GM23338 (cell line): ENCODE data around the gene ZNF385C. TPM values are rescaled to one million over a fixed set of nuclear protein-coding genes. Genes with fewer than 3 reads are reported as not detected.
A peak's percentile ranks its signal among the peaks of the same experiment; 100 is the strongest.

Experiments
- ATAC-seq: fragments of 200-7000 bp; cut with Tn5 transposase; 3 replicates; pipeline ENCODE4 v1.9.1; 2020
- DNase-seq: peaks from one replicate; pipeline ENCODE4 v3.0.0-alpha.2; 2015; ENCODE audit warnings: low spot score
- H2AFZ ChIP-seq: fragments of 200-600 bp; sonication (generic); 2 replicates; pipeline ENCODE4 v1.8.0; 2016; ENCODE audit warnings: antibody characterized with exemption, mild to moderate bottlenecking, moderate library complexity
- H3F3A ChIP-seq: fragments of 200-600 bp; sonication (generic); replicated peaks from 2 replicates; pipeline ENCODE4 v1.8.0; 2017; ENCODE audit warnings: antibody characterized with exemption, mixed run types, low read depth
- H3K27ac ChIP-seq: fragments of 200-600 bp; sonication (generic); 2 replicates; pipeline ENCODE4 v1.6.1; 2016; ENCODE audit warnings: low read depth
- H3K27me3 ChIP-seq: fragments of 200-600 bp; sonication (generic); 2 replicates; pipeline ENCODE4 v1.8.0; 2016; ENCODE audit warnings: mild to moderate bottlenecking, mixed run types, moderate library complexity; ENCODE audit not compliant: insufficient read depth
- H3K36me3 ChIP-seq: fragments of 200-600 bp; sonication (generic); 2 replicates; pipeline ENCODE4 v1.8.0; 2016; ENCODE audit warnings: mild to moderate bottlenecking; ENCODE audit not compliant: insufficient read depth
- H3K4me1 ChIP-seq: fragments of 200-600 bp; sonication (generic); 2 replicates; pipeline ENCODE4 v1.8.0; 2016; ENCODE audit warnings: mild to moderate bottlenecking, moderate library complexity; ENCODE audit not compliant: insufficient read depth
- H3K4me2 ChIP-seq: fragments of 200-600 bp; sonication (generic); 2 replicates; pipeline ENCODE4 v1.7.1; 2017; ENCODE audit warnings: mixed run types
- H3K4me3 ChIP-seq: fragments of 200-600 bp; sonication (generic); 2 replicates; pipeline ENCODE4 v1.6.1; 2016; ENCODE audit warnings: mixed run types
- H3K79me2 ChIP-seq: fragments of 200-600 bp; sonication (generic); replicated peaks from 2 replicates; pipeline ENCODE4 v1.8.0; 2017; ENCODE audit warnings: mild to moderate bottlenecking; ENCODE audit not compliant: insufficient read depth
- H3K9me2 ChIP-seq: fragments of 200-600 bp; sonication (generic); 2 replicates; pipeline ENCODE4 v1.8.0; 2017; ENCODE audit not compliant: insufficient read depth
- H4K20me1 ChIP-seq: fragments of 200-600 bp; sonication (generic); replicated peaks from 2 replicates; pipeline ENCODE4 v1.8.0; 2017; ENCODE audit warnings: mild to moderate bottlenecking; ENCODE audit not compliant: insufficient read depth
- H3K27ac Mint-ChIP-seq: 2 replicates; pipeline ENCODE4 v1.8.0; 2020; ENCODE audit warnings: inconsistent platforms, mild to moderate bottlenecking, moderate library complexity, mixed read lengths
- H3K27me3 Mint-ChIP-seq: 3 replicates; pipeline ENCODE4 v1.8.0; 2022; ENCODE audit warnings: low read depth, mild to moderate bottlenecking, moderate library complexity, mixed read lengths, inconsistent platforms; ENCODE audit not compliant: insufficient read depth, poor library complexity
- H3K36me3 Mint-ChIP-seq: 3 replicates; pipeline ENCODE4 v1.8.0; 2021; ENCODE audit warnings: low read depth, mild to moderate bottlenecking, inconsistent platforms, moderate library complexity, mixed read lengths
- H3K4me1 Mint-ChIP-seq: 3 replicates; pipeline ENCODE4 v1.8.0; 2020; ENCODE audit warnings: mild to moderate bottlenecking, inconsistent platforms, mixed read lengths
- H3K4me3 Mint-ChIP-seq: 3 replicates; pipeline ENCODE4 v1.8.0; 2021; ENCODE audit warnings: moderate library complexity, mild to moderate bottlenecking, inconsistent platforms, mixed read lengths
- H3K9me3 Mint-ChIP-seq: 3 replicates; pipeline ENCODE4 v1.8.0; 2020; ENCODE audit warnings: moderate library complexity, mild to moderate bottlenecking, inconsistent platforms, mixed read lengths
- CREB1 ChIP-seq: fragments of 250-450 bp; sonication (Bioruptor Pico); IDR thresholded peaks from 2 replicates; pipeline ENCODE4 v1.5.0; 2020; ENCODE audit warnings: low read depth, mild to moderate bottlenecking, moderate library complexity
- ETS1 ChIP-seq: IDR thresholded peaks from 2 replicates; pipeline ENCODE4 v1.6.1; 2016; ENCODE audit warnings: antibody characterized with exemption
- EZH2phosphoT487 ChIP-seq: fragments of 200-600 bp; sonication (generic); IDR thresholded peaks from one replicate; pipeline ENCODE4 v1.8.1; 2018; ENCODE audit warnings: antibody characterized with exemption; ENCODE audit not compliant: unreplicated experiment
- JUNB ChIP-seq: IDR thresholded peaks from one replicate; pipeline ENCODE4 v1.6.1; 2016; ENCODE audit warnings: antibody characterized with exemption; ENCODE audit not compliant: unreplicated experiment
- NANOG ChIP-seq: IDR thresholded peaks from 2 replicates; pipeline ENCODE4 v1.6.1; 2016; ENCODE audit warnings: antibody characterized with exemption, borderline replicate concordance
- ZNF114 ChIP-seq: fragments of 250-450 bp; sonication (Bioruptor Pico); IDR thresholded peaks from 2 replicates; pipeline ENCODE4 v1.5.0; 2020; ENCODE audit warnings: mild to moderate bottlenecking, moderate library complexity
- polyA plus RNA-seq: library from polyadenylated mRNA; unstranded; fragments of >200 nt; fragmentation: Nextera tagmentation; extraction: Ambion mirVana; gene quantifications from 2 replicates; pipeline ENCODE4 v1.2.1, GENCODE V29; 2016
- total RNA-seq: library from RNA; depleted of rRNA; stranded (reverse); fragments of >200 nt; shearing (Covaris generic); gene quantifications from 2 replicates; pipeline ENCODE4 v1.2.3, GENCODE V29; 2014
- TF ChIP-seq, protein P1 (sequence below), 2 experiments: fragments of 200-600 bp in 1 of 2; sonication (generic) in 1 of 2; conservative IDR thresholded peaks; 2 replicates each; pipeline versions ENCODE4 v1.5.1 to v1.6.1; 2016 to 2017; ENCODE audit warnings: antibody characterized with exemption in 2 of 2, low read depth in 2 of 2, mild to moderate bottlenecking in 2 of 2, moderate library complexity in 1 of 2

ZNF385C gene
- total and polyA plus RNA-seq, 2 experiments from 2014 or later, result 1.9 to 3.1 TPM

GRCh38 chr17:42098730-42099399, 592 bp upstream of the ZNF385C start:
- DNase-seq, result peak; percentile 36
- Mint-ChIP-seq H3K4me3 (peak overlapping the region; percentile 56; the same call in 2 of the 3 replicates), H3K27ac (no peak overlapping the region), H3K27me3 (peaks cover 30% of the 10 kb centered on the region), H3K4me1 (peaks cover 22% of the 10 kb centered on the region), H3K36me3 (no peaks in the 10 kb centered on the region; the same call in 2 of the 3 replicates), H3K9me3 (no peaks in the 10 kb centered on the region; the same call in 1 of the 3 replicates)
- Histone ChIP-seq H3K79me2 (no peaks in the 10 kb centered on the region), H3K4me2 (peak overlapping the region; percentile 93), H3K4me3 (peak overlapping the region; percentile 74), H3K36me3 (no peaks in the 10 kb centered on the region), H3K9me2 (no peaks in the 10 kb centered on the region), H4K20me1 (no peaks in the 10 kb centered on the region), H3F3A (no peaks in the 10 kb centered on the region), H3K27ac (no peak overlapping the region), H3K27me3 (peaks cover 34% of the 10 kb centered on the region), H3K4me1 (peaks cover 5% of the 10 kb centered on the region; the same call in 1 of the 2 replicates), H2AFZ (peak overlapping the region; percentile 81; the same call in 1 of the 2 replicates)
- ATAC-seq, result peak; percentile 18
- TF ChIP-seq, protein P1, sequence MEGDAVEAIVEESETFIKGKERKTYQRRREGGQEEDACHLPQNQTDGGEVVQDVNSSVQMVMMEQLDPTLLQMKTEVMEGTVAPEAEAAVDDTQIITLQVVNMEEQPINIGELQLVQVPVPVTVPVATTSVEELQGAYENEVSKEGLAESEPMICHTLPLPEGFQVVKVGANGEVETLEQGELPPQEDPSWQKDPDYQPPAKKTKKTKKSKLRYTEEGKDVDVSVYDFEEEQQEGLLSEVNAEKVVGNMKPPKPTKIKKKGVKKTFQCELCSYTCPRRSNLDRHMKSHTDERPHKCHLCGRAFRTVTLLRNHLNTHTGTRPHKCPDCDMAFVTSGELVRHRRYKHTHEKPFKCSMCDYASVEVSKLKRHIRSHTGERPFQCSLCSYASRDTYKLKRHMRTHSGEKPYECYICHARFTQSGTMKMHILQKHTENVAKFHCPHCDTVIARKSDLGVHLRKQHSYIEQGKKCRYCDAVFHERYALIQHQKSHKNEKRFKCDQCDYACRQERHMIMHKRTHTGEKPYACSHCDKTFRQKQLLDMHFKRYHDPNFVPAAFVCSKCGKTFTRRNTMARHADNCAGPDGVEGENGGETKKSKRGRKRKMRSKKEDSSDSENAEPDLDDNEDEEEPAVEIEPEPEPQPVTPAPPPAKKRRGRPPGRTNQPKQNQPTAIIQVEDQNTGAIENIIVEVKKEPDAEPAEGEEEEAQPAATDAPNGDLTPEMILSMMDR (conservative IDR thresholded peaks at IDR 0.05; ENCODE audit: low read depth in 2 of 2), result peak in 1 of 2 experiments; percentile 19; a peak in 2 of 4 replicates
- TF ChIP-seq JUNB, result no peak

DNA sequence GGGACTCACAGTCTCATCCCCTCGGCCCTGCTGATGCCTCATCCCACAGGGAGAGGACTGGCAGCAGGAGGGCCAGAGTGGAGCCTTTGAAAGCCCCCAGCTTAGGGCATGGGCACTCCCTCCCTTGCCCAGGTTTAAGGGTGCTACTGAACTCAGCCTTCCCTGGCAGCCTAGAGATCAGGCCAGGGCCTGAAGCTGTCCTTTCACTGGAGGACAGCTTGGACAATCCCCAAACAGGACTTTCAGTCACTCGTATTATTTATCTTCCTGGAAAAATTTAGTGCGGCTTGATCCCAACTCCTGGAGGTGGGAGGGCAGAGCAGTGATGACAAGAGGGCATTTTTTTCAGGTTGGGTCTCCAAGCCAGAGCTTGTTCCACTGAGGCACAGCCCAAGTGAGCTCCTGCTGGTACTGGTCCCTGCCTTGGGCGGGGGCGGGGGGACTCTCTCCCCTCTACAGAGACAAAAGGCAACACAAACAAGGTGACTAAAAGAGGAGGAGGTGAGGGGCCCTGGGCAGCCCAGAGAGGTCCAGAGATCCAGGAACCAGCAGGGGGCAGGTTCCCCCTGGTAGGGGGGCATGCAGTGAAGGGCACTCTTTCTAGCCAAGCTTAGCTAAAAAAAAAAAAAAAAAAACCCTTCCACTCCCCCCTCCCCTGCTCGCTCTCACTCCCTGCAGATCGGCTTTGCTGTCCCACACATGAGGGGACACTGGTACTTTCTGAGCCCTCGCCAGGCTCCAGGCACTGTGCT, 1.7 kb downstream of the ZNF385C start:
- Mint-ChIP-seq H3K4me3 (peak overlapping the region; percentile 1; the same call in 1 of the 3 replicates), H3K9me3 (no peaks in the 10 kb centered on the region; the same call in 2 of the 3 replicates), H3K27ac (no peak overlapping the region), H3K36me3 (no peaks in the 10 kb centered on the region; the same call in 2 of the 3 replicates), H3K4me1 (peaks cover 26% of the 10 kb centered on the region), H3K27me3 (peaks cover 26% of the 10 kb centered on the region)
- DNase-seq, result no peak
- no peak overlapping the region for H3K4me3 ChIP-seq
- no peak for ATAC-seq
- H3K9me2 ChIP-seq, result no peaks in the 10 kb centered on the region
- H3K27me3 ChIP-seq, result peaks cover 34% of the 10 kb centered on the region
- H3K4me1 ChIP-seq, result peaks cover 9% of the 10 kb centered on the region; the same call in 1 of the 2 replicates
- TF ChIP-seq ZNF114 (CRISPR knock-in tag) (no peak), EZH2phosphoT487 (no peak)
- H3K27ac ChIP-seq, result no peak overlapping the region
- no peak overlapping the region for H3K4me2 ChIP-seq
- no peaks in the 10 kb centered on the region for H4K20me1 ChIP-seq
- H3F3A ChIP-seq, result no peaks in the 10 kb centered on the region
- H3K79me2 ChIP-seq, result no peaks in the 10 kb centered on the region
- no peaks in the 10 kb centered on the region for H3K36me3 ChIP-seq
- no peak overlapping the region for H2AFZ ChIP-seq

DNA sequence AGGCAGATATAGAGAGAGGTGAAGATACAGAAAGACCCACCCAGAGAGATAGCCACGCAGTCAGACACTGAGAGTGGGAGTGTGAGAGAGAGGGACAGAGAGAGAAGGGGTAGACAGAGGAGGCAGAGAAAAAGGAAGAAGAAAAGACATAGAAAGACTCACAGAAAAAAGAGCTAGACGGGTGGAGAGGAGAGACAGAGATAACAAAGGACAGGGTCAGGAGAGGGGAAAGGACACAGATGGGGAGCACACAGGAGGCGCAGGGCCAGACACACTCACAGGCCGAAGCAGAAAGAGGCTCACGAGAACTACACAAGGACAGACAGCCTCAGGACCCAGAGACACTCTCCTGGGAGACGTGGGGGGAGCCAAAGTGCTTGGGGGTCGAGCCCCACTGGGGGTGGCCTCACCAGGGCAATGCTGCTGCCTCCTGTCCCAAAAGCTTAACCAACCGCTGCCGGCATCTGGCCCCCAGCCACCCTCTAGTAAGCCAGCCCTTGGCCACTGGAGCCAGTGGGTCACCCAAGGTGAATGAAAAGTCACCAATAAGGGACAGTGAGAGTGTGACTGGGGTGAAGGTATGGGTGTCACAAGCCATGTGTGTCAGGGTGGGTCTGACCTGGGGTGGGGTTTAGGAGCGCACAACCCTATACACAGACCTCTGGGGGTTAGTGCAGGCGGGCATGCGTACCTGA, 3.8 kb downstream of the ZNF385C start:
- Histone ChIP-seq H3K4me2 (no peak overlapping the region), H3K27ac (no peak overlapping the region), H3K9me2 (no peaks in the 10 kb centered on the region), H3K36me3 (no peaks in the 10 kb centered on the region), H3K4me3 (no peak overlapping the region), H3K27me3 (peaks cover 33% of the 10 kb centered on the region), H3F3A (no peaks in the 10 kb centered on the region), H4K20me1 (no peaks in the 10 kb centered on the region), H3K4me1 (peaks cover 9% of the 10 kb centered on the region; the same call in 1 of the 2 replicates), H2AFZ (no peak overlapping the region), H3K79me2 (no peaks in the 10 kb centered on the region)
- Mint-ChIP-seq H3K9me3 (no peaks in the 10 kb centered on the region; the same call in 2 of the 3 replicates), H3K36me3 (no peaks in the 10 kb centered on the region; the same call in 2 of the 3 replicates), H3K27me3 (peaks cover 23% of the 10 kb centered on the region), H3K27ac (no peak overlapping the region), H3K4me3 (no peak overlapping the region), H3K4me1 (peaks cover 30% of the 10 kb centered on the region)
- DNase-seq, result no peak
- no peak for ATAC-seq
- TF ChIP-seq ETS1 (no peak), NANOG (no peak), EZH2phosphoT487 (no peak), CREB1 (no peak)
- TF ChIP-seq, protein P1 (conservative IDR thresholded peaks at IDR 0.05; ENCODE audit: low read depth in 2 of 2), result no peak
